CD4-positive, alpha-beta T cell (primary cell): ENCODE data around the gene AMBRA1. TPM values are rescaled to one million over a fixed set of nuclear protein-coding genes. Genes with fewer than 3 reads are reported as not detected.

Source experiments
- ATAC-seq: fragments of 200-7000 bp; cut with Tn5 transposase; one replicate; pipeline ENCODE4 v1.10.0; 2022; ENCODE audit warnings: mild to moderate bottlenecking; ENCODE audit not compliant: poor library complexity
- CTCF ChIA-PET: fragments of 350-600 bp; sonication (Branson Sonifier 250); formaldehyde crosslinking; loops from one replicate; lab custom pipeline; 2021; ENCODE audit warnings: antibody characterized with exemption, inconsistent platforms; lab: Charles Lee
- POLR2A ChIA-PET: fragments of 350-600 bp; sonication (Branson Sonifier 250); formaldehyde crosslinking; loops from one replicate; lab custom pipeline; 2021; ENCODE audit warnings: antibody characterized with exemption, inconsistent platforms; lab: Charles Lee
- DNase-seq, 14 experiments: peaks; one replicate each; pipeline ENCODE4 v3.0.0-alpha.2; 2013 to 2020; ENCODE audit warnings: mixed read lengths in 2 of 14
- H3K27ac ChIP-seq, 2 donors: one replicate each; pipeline versions ENCODE4 v1.5.1 to v1.7.0; 2013; ENCODE audit warnings: low read length in 2 of 2, low read depth in 1 of 2, mild to moderate bottlenecking in 1 of 2
- H3K27me3 ChIP-seq, 2 experiments: 1 replicate in 1 of 2; 2 replicates in 1 of 2; pipeline versions ENCODE4 v1.6.1 to v1.7.0; 2013; ENCODE audit warnings: low read length in 2 of 2, control low read depth in 1 of 2, mild to moderate bottlenecking in 1 of 2, moderate library complexity in 1 of 2; ENCODE audit not compliant: insufficient read depth in 2 of 2, control insufficient read depth in 1 of 2
- H3K36me3 ChIP-seq: one replicate; pipeline ENCODE4 v1.6.1; 2013; ENCODE audit warnings: low read length, control low read depth; ENCODE audit not compliant: insufficient read depth
- H3K4me1 ChIP-seq: one replicate; pipeline ENCODE4 v1.6.1; 2013; ENCODE audit warnings: low read length, control low read depth; ENCODE audit not compliant: insufficient read depth
- H3K4me3 ChIP-seq: one replicate; pipeline ENCODE4 v1.5.1; 2013; ENCODE audit warnings: mild to moderate bottlenecking, low read length, moderate library complexity
- H3K9me3 ChIP-seq, 2 experiments: 1 replicate in 1 of 2; 2 replicates in 1 of 2; pipeline versions ENCODE4 v1.6.1 to v1.7.0; 2013; ENCODE audit warnings: low read length in 2 of 2, mild to moderate bottlenecking in 2 of 2, control low read depth in 1 of 2, moderate library complexity in 1 of 2; ENCODE audit not compliant: control insufficient read depth in 1 of 2, insufficient read depth in 1 of 2
- H3K27ac Mint-ChIP-seq: one replicate; pipeline ENCODE4 v1.8.0; 2020; ENCODE audit warnings: mixed read lengths
- H3K27me3 Mint-ChIP-seq: one replicate; pipeline ENCODE4 v1.8.0; 2021; ENCODE audit warnings: mixed read lengths
- H3K36me3 Mint-ChIP-seq: one replicate; pipeline ENCODE4 v1.8.0; 2021; ENCODE audit warnings: low read depth, mixed read lengths
- H3K4me1 Mint-ChIP-seq: one replicate; pipeline ENCODE4 v1.8.0; 2021; ENCODE audit warnings: low read depth, mixed read lengths
- H3K4me3 Mint-ChIP-seq: one replicate; pipeline ENCODE4 v1.8.0; 2020; ENCODE audit warnings: mild to moderate bottlenecking, mixed read lengths
- H3K9me3 Mint-ChIP-seq: one replicate; pipeline ENCODE4 v1.8.0; 2020; ENCODE audit warnings: mixed read lengths
- intact Hi-C, 2 experiments: fragments of 100-400 bp; cut with DNase I in 1 of 2; cut with micrococcal nuclease in 1 of 2; formaldehyde crosslinking; loops; one replicate each; pipeline versions ENCODE4 v1.15.1 to v1.9.0; 2023 to 2025; cut with DNase I, micrococcal nuclease
- total RNA-seq, 174 experiments: library from RNA in 2 of 174; stranded (reverse) in 2 of 174; gene quantifications; one replicate each; pipeline ENCODE4 v1.2.3 and lab custom pipeline; 2021 to 2026
- TF ChIP-seq, protein P1 (sequence below): fragments of 200-600 bp; IDR thresholded peaks from one replicate; pipeline ENCODE4 v1.8.0; 2022; ENCODE audit warnings: antibody characterized with exemption, mild to moderate bottlenecking

AMBRA1 gene
- total RNA-seq, 2 experiments from 2014 or later = 29.4 to 31.9 TPM

DNA sequence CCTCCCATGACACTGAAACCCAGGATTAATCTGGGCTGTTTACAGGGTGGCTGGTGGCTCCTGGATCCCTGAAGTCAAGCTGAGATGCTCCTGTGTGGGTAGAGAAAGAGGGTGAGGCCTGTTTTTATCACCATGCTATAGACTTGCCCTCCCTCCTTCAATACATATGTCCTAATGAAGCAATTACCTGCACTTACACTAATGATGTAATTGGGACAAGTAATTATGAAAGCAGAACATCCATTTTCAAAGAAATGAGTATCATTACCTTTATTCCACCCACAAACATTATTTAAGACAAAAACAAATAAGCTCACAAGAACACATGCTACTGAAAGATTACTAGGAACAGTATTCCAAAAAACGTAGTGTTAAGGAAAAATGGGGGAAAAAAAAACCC lies 138.0 kb downstream of the AMBRA1 start:
- no peak overlapping the region for H3K27ac ChIP-seq
- no peak overlapping the region for H3K4me3 Mint-ChIP-seq
- no peak overlapping the region for H3K4me3 ChIP-seq
- H3K4me1 Mint-ChIP-seq = peaks cover 28% of the 10 kb centered on the region
- no peak overlapping the region for H3K27ac Mint-ChIP-seq
- H3K4me1 ChIP-seq = no peaks in the 10 kb centered on the region
- H3K9me3 ChIP-seq = no peaks in the 10 kb centered on the region
- POLR2A ChIA-PET = no interaction called here
- no peaks in the 10 kb centered on the region for H3K9me3 Mint-ChIP-seq
- no peak for DNase-seq
- no peaks in the 10 kb centered on the region for H3K36me3 ChIP-seq
- H3K27me3 ChIP-seq = no peaks in the 10 kb centered on the region
- H3K36me3 Mint-ChIP-seq = peaks cover 6% of the 10 kb centered on the region
- TF ChIP-seq, protein P1, sequence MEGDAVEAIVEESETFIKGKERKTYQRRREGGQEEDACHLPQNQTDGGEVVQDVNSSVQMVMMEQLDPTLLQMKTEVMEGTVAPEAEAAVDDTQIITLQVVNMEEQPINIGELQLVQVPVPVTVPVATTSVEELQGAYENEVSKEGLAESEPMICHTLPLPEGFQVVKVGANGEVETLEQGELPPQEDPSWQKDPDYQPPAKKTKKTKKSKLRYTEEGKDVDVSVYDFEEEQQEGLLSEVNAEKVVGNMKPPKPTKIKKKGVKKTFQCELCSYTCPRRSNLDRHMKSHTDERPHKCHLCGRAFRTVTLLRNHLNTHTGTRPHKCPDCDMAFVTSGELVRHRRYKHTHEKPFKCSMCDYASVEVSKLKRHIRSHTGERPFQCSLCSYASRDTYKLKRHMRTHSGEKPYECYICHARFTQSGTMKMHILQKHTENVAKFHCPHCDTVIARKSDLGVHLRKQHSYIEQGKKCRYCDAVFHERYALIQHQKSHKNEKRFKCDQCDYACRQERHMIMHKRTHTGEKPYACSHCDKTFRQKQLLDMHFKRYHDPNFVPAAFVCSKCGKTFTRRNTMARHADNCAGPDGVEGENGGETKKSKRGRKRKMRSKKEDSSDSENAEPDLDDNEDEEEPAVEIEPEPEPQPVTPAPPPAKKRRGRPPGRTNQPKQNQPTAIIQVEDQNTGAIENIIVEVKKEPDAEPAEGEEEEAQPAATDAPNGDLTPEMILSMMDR = no peak
- CTCF ChIA-PET = no interaction called here
- no peak for ATAC-seq
- intact Hi-C loops = no loop called here
- H3K27me3 Mint-ChIP-seq = no peaks in the 10 kb centered on the region

DNA sequence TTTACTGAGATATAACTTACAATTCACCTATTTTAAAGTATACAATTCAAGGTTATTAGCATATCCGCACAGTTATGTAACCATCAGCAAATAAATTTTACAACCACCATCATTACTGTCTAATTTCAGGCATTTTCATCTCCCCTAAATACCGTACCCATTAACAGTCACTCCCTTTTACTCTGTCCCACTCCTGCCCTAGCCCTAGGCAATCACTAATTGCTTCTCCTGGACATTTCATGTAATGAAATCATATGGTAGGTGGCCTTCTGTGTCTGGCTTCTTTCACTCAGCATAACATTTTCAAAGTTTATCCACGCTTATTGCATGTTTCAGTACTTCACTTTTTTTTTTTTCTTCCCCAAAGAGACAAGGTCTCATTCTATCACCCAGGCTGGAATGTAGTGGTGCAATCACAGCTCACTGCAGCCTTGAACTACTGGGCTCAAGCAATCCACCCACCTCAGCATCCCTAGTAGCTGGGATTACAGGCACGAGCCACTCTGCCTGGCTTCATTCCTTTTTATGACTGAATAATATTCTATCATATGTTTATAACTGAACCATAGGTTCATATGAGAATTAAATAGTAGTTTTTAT lies 140.8 kb downstream of the AMBRA1 start:
- Histone ChIP-seq H3K27me3 (no peaks in the 10 kb centered on the region), H3K27ac (no peak overlapping the region), H3K9me3 (no peaks in the 10 kb centered on the region), H3K4me1 (no peaks in the 10 kb centered on the region), H3K4me3 (no peak overlapping the region), H3K36me3 (no peaks in the 10 kb centered on the region)
- DNase-seq = no peak
- no peaks in the 10 kb centered on the region for H3K9me3 Mint-ChIP-seq
- H3K27ac Mint-ChIP-seq = no peak overlapping the region
- ChIA-PET POLR2A (no interaction called here), CTCF (no interaction called here)
- H3K27me3 Mint-ChIP-seq = no peaks in the 10 kb centered on the region
- TF ChIP-seq, protein P1 = no peak
- H3K4me3 Mint-ChIP-seq = no peak overlapping the region
- no peak for ATAC-seq
- intact Hi-C loops = no loop called here
- H3K4me1 Mint-ChIP-seq = peaks cover 30% of the 10 kb centered on the region
- H3K36me3 Mint-ChIP-seq = peaks cover 11% of the 10 kb centered on the region

DNA sequence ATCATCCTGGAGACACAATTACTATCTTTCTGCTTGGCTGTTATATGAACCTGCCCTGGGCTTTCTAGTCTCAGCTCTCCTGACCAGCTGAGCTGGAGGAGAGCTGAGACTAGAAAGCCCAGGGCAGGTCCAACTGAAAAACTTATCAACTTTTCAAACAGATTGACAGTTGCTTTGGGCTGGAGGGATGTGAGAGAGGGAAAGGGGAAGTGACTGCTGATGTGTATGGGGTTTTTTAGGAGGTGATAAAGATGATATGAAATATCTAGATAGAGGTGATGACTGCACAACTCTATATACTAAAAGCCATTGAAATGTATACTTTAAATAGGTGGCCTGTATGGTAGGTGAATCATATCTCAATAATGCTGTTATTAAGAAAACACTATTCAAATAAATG lies 142.1 kb downstream of the AMBRA1 start:
- H3K4me3 Mint-ChIP-seq = no peak overlapping the region
- H3K27me3 ChIP-seq = no peaks in the 10 kb centered on the region
- no peak overlapping the region for H3K4me3 ChIP-seq
- H3K9me3 ChIP-seq = no peaks in the 10 kb centered on the region
- no peak overlapping the region for H3K27ac ChIP-seq
- POLR2A ChIA-PET = no interaction called here
- no peaks in the 10 kb centered on the region for H3K4me1 ChIP-seq
- no peaks in the 10 kb centered on the region for H3K36me3 ChIP-seq
- H3K9me3 Mint-ChIP-seq = no peaks in the 10 kb centered on the region
- TF ChIP-seq, protein P1 = no peak
- H3K4me1 Mint-ChIP-seq = peaks cover 22% of the 10 kb centered on the region
- no peak for ATAC-seq
- peaks cover 11% of the 10 kb centered on the region for H3K36me3 Mint-ChIP-seq
- CTCF ChIA-PET = no interaction called here
- no peaks in the 10 kb centered on the region for H3K27me3 Mint-ChIP-seq
- intact Hi-C loops = no loop called here
- H3K27ac Mint-ChIP-seq = no peak overlapping the region
- no peak for DNase-seq
